ENCODE results near the gene DPY19L2. TPM values are rescaled to one million over a fixed set of nuclear protein-coding genes. Genes with fewer than 3 reads are reported as not detected.
"Not testable (repeated sequence)": the region's sequence is repeated elsewhere in the genome, so short reads cannot be mapped to it uniquely, and the experiment has no call there.

The DPY19L2 gene
- polyA plus RNA-seq, 1 donor: 92.3 TPM

GRCh38 chr12:63537838-63538237, 130.5 kb downstream of the DPY19L2 start:
- DNase-seq: not testable (repeated sequence)

- DNase-seq: not testable (repeated sequence)
Observed at GRCh38 chr12:63529641-63530040, 138.7 kb downstream of the DPY19L2 start.

- no peak for DNase-seq
Observed at GRCh38 chr12:63525831-63526230, 142.5 kb downstream of the DPY19L2 start.

DNA sequence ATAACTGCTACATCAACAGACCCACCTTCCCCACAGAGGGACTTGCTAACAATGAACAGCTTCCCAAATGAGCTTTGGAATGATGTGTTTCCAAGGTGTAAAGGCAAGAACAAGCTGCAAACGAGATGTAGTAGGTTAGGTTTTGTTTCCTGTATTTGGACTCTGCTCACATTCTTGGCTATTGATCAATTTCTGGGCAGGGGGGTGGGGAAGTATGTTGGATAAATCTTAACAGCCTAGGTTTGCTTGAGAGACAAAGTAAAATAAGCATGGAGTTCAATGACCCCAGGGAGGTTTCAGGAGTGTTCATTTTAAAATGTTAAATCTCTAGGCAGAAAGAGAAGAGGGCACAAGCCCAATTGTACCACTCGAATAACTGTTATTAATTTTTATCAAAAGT, 146.6 kb downstream of the DPY19L2 start:
- no peak for DNase-seq

Other genes with a start within 250 kb of the DPY19L2 start
- gene RXYLT1, start 111.4 kb upstream of the DPY19L2 start, polyA plus RNA-seq (ENCODE audit: insufficient read length): 31.9 TPM
- 29.7 TPM for gene SRGAP1, start 176.2 kb upstream of the DPY19L2 start, polyA plus RNA-seq (ENCODE audit: insufficient read length)